ENCODE measurements around the gene CCDC171.
"Not testable (repeated sequence)": the region's sequence is repeated elsewhere in the genome, so short reads cannot be mapped to it uniquely, and the experiment has no call there.

The CCDC171 gene

GRCh38 chr9:15699876-15700559 is 147.2 kb downstream of the CCDC171 start:
- not testable (repeated sequence) for DNase-seq

DNA sequence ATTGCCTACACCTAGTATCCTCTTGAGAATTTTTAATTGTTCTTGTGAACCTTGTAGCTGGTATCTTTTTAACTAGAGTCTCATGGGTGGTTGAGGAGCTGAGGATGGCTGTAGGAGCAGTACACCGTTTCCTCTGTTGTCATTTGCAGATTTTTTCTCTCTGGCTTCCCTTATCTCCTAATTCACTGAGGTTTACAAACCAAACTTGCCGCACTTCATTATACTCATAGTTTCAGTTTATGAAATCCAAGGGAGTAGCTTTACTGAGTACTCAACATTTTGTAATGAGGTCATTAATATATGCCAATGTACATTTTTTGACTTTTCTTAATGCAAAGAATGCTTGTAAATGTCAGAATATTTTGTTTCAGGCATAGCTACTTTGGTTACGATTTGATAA is 154.2 kb downstream of the CCDC171 start:
- DNase-seq = no peak

GRCh38 chr9:15711531-15711930 is 158.7 kb downstream of the CCDC171 start:
- DNase-seq = no peak

GRCh38 chr9:15711931-15712330 is 159.1 kb downstream of the CCDC171 start:
- DNase-seq = no peak

- DNase-seq = no peak
Measured at GRCh38 chr9:15714746-15715145, 161.9 kb downstream of the CCDC171 start.

DNA sequence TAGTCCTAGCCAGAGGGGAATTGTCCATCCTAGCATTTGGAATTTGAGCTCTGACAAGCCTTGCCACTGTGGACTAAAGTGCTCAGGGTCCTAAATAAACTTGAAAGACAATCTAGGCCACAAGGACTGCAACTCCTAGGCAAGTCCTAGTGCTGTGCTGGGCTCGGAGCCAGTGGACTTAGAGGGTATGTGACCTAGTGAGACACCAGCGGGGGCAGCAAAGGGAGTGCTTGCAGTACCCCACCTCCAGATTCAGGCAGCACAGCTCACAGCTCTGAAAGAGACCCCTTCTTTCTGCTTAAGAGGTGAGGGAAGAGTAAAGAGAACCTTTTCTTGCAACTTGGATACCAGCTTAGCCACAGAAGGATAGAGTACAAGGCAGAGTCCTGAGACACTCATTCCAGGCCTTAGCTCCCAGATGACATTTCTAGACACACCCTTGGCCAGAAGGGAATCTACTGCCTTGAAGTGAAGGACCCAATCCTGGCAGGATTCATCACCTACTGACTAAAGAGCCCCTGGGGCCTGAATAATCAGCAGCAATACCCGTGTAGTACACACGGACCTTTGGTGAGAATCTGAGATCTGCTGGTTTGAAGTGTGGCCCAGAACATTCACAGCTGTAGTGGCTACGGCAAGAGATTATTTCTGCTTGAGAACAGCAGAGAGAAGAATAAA is 164.6 kb downstream of the CCDC171 start:
- no peak for DNase-seq

GRCh38 chr9:15718423-15718822 is 165.6 kb downstream of the CCDC171 start:
- DNase-seq = no peak

GRCh38 chr9:15720861-15721260 is 168.0 kb downstream of the CCDC171 start:
- DNase-seq = no peak

GRCh38 chr9:15722888-15723287 is 170.0 kb downstream of the CCDC171 start:
- DNase-seq = peak; percentile 40

DNA sequence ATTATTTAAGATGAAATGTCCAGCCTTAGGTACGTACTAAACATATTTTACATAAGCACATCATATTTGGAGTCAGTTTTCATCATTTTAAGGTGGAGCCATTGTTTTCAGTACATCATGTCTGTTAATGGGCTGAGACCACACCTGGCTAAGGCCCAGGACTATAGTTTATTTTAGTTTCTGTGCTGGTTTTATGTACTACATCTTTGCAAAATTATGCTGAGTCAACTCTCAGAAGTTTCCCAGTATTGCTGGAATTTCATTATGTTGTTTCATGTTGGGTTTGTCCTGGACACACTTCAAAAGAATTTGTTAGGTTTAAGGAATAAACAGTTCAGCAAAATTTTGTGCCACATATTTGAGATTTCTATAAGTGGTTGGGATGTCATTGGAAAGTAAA is 171.2 kb downstream of the CCDC171 start:
- DNase-seq = no peak

DNA sequence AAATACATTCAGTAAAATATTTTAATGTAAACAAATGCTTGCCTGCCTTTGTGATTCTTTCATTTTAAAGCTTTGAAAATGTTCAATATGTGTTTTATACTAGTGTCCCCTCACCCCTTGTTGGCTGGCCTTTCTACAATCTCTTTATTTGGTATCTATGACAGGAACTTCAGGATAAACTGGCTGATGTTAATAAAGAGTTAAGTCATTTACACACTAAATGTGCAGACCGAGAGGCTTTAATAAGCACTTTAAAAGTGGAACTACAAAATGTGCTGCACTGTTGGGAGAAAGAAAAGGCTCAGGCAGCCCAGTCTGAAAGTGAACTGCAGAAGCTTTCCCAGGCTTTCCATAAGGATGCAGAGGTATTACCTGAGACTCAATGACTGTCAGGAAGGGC is 171.8 kb downstream of the CCDC171 start:
- DNase-seq = no peak

GRCh38 chr9:15725953-15726352 is 173.1 kb downstream of the CCDC171 start:
- DNase-seq = no peak

GRCh38 chr9:15729507-15729906 is 176.7 kb downstream of the CCDC171 start:
- no peak for DNase-seq

DNA sequence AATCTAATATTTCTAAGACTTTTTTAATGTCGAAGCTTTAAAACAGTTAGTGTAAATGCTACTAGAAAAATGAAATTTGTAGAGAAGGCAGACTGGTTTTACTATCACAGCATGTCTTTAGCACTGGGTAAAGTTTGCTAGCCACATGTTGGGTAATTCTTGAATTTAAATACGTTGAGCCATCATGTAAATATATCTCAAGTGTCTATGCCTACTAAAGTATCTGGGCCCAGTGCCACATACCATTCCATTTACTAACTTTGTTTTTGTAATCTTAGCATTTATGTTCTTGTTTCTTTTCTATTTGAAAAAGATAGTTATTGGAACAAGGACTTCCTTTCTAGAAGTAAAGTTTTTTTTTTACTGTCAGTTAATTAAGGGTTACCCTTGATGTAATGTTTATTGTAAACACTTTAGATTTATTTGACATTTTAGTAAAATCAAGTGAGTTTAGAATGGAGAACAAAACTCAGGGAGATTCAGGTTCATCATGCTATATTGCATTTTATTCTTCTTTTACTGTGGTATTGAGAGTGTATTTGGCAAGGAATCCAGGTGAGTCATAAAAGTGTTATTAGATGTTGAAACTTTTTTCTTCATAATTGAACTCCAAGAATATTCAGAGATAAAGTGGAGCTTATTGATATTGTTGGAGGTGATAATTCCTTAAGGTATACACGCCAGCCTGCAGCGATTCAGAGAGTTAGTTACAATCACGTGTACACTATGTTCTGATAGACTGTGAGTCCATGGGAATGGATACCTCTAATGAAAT is 182.4 kb downstream of the CCDC171 start:
- no peak for DNase-seq

GRCh38 chr9:15736569-15736968 is 183.7 kb downstream of the CCDC171 start:
- DNase-seq = no peak

- no peak for DNase-seq
Measured at GRCh38 chr9:15738011-15738410, 185.2 kb downstream of the CCDC171 start.

GRCh38 chr9:15741015-15741414 is 188.2 kb downstream of the CCDC171 start:
- DNase-seq = no peak

DNA sequence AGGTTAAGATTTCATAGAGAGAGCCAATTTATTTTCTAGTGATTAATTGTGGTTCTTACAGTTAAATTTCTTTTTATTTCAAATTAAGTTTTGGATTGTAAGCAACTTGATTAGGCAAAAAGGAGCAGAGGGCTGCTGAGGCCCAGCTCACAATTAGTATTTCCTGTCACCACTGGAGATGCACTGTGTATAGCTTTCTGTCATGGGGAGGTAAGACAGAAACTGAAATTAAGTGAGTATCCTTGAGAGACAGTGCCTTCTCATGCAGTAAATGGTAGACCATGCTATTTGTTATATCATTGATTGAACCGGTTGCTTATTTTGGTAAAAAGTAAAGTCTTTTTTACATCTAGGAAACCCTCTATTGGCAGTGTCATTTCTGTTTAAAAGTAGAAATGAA is 190.7 kb downstream of the CCDC171 start:
- no peak for DNase-seq

DNA sequence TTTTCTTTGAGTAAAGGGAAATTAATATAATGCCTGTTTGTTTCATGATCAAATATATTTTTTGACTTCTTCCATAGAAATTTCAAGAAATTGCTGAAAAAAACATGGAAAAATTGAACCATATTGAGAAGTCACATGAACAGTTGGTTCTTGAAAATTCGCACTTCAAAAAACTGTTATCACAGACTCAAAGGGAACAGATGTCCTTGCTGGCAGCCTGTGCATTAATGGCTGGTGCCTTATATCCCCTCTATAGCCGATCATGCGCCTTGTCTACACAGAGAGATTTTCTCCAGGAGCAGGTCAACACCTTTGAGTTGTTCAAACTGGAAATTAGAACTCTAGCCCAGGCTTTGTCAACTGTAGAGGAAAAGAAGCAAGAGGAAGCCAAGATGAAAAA is 191.4 kb downstream of the CCDC171 start:
- DNase-seq = no peak

- DNase-seq = no peak
Measured at GRCh38 chr9:15746905-15747304, 194.1 kb downstream of the CCDC171 start.

DNA sequence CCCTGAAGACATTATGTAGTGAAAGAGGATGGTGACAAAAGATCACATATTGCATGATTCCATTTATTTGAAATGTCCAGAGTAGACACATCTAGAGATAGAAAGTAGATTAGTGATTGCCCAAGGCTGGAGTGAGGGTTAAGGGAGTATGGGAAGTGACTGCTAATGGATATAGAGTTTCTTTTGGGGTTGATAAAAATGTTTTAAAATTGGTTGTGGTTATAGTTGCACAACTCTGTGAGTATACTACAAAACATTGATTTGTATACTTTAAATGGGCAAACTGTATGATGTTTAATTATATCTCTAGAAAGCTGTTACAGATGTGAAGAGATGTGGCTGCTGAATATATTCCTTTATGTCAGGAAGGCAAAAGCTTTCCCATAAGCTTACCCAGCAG is 202.8 kb downstream of the CCDC171 start:
- DNase-seq = no peak

DNA sequence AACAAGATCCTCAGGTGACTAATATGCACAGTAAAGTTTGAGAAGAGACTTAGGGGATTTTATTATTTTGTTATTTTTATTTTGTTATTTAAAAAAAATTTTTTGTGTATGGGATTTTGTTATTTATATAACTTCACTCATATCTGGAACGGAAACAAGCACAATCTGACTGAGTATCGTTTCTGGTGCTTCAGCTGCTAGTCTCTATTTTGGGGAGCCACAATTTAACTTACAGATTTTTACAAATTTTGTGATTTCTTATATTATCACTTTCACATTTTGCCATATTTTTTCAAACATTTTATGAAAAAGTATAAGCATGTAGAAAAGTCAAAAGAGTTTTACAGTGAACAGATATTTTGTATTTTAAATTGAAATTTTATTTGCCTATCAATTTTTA is 208.7 kb downstream of the CCDC171 start:
- no peak for DNase-seq

DNA sequence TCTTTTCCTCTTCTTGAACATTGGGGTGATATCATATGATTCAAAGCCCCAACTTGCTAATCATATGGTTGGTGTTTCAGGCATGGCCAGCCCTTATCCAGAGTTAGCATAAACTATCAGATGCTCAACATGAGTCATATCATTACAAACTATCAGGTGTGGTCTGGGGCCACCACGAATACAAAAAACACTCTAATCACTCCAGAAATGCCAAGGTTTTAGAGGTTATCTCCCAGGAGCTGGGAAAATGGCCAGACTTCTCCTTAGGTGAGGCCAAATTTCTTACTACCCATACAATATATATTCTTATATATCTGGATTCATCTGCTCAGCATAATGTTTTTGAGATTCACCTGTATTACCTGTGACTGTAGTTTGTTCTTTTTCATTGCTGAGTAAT is 210.5 kb downstream of the CCDC171 start:
- DNase-seq = no peak

GRCh38 chr9:15764131-15764530 is 211.3 kb downstream of the CCDC171 start:
- DNase-seq = no peak

All from left hindlimb (tissue), 1 donor.